Measurements from ENCODE around the gene PLEKHA8. TPM values are rescaled to one million over a fixed set of nuclear protein-coding genes. Genes with fewer than 3 reads are reported as not detected.

PLEKHA8 gene
- total and polyA plus RNA-seq, 2 of the 8 experiments (the other 6 are each of a cell fraction or from before 2014, with no cell fraction given) = 10.7 to 44.0 TPM

DNA sequence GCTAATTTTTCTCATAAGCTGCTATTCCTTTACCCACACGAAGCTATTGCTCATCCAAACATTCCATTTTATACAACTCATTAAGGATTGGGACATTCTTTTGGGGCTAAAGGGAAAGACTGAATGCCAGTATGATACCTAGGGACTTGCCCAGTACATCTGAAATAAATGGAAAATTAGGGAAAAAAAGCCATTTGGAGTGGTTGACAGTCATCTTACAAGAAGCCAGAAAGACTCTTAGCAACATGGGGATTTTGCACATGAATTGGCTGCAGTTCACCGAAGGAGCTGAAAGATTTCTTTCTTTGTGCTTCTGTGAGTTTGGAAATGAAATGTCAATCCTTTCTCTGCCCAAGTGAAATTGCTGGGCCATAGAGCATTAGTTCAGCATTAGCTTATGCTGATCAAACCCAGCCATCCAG, 63.3 kb downstream of the PLEKHA8 start (continued):
- TF ChIP-seq, protein P1, sequence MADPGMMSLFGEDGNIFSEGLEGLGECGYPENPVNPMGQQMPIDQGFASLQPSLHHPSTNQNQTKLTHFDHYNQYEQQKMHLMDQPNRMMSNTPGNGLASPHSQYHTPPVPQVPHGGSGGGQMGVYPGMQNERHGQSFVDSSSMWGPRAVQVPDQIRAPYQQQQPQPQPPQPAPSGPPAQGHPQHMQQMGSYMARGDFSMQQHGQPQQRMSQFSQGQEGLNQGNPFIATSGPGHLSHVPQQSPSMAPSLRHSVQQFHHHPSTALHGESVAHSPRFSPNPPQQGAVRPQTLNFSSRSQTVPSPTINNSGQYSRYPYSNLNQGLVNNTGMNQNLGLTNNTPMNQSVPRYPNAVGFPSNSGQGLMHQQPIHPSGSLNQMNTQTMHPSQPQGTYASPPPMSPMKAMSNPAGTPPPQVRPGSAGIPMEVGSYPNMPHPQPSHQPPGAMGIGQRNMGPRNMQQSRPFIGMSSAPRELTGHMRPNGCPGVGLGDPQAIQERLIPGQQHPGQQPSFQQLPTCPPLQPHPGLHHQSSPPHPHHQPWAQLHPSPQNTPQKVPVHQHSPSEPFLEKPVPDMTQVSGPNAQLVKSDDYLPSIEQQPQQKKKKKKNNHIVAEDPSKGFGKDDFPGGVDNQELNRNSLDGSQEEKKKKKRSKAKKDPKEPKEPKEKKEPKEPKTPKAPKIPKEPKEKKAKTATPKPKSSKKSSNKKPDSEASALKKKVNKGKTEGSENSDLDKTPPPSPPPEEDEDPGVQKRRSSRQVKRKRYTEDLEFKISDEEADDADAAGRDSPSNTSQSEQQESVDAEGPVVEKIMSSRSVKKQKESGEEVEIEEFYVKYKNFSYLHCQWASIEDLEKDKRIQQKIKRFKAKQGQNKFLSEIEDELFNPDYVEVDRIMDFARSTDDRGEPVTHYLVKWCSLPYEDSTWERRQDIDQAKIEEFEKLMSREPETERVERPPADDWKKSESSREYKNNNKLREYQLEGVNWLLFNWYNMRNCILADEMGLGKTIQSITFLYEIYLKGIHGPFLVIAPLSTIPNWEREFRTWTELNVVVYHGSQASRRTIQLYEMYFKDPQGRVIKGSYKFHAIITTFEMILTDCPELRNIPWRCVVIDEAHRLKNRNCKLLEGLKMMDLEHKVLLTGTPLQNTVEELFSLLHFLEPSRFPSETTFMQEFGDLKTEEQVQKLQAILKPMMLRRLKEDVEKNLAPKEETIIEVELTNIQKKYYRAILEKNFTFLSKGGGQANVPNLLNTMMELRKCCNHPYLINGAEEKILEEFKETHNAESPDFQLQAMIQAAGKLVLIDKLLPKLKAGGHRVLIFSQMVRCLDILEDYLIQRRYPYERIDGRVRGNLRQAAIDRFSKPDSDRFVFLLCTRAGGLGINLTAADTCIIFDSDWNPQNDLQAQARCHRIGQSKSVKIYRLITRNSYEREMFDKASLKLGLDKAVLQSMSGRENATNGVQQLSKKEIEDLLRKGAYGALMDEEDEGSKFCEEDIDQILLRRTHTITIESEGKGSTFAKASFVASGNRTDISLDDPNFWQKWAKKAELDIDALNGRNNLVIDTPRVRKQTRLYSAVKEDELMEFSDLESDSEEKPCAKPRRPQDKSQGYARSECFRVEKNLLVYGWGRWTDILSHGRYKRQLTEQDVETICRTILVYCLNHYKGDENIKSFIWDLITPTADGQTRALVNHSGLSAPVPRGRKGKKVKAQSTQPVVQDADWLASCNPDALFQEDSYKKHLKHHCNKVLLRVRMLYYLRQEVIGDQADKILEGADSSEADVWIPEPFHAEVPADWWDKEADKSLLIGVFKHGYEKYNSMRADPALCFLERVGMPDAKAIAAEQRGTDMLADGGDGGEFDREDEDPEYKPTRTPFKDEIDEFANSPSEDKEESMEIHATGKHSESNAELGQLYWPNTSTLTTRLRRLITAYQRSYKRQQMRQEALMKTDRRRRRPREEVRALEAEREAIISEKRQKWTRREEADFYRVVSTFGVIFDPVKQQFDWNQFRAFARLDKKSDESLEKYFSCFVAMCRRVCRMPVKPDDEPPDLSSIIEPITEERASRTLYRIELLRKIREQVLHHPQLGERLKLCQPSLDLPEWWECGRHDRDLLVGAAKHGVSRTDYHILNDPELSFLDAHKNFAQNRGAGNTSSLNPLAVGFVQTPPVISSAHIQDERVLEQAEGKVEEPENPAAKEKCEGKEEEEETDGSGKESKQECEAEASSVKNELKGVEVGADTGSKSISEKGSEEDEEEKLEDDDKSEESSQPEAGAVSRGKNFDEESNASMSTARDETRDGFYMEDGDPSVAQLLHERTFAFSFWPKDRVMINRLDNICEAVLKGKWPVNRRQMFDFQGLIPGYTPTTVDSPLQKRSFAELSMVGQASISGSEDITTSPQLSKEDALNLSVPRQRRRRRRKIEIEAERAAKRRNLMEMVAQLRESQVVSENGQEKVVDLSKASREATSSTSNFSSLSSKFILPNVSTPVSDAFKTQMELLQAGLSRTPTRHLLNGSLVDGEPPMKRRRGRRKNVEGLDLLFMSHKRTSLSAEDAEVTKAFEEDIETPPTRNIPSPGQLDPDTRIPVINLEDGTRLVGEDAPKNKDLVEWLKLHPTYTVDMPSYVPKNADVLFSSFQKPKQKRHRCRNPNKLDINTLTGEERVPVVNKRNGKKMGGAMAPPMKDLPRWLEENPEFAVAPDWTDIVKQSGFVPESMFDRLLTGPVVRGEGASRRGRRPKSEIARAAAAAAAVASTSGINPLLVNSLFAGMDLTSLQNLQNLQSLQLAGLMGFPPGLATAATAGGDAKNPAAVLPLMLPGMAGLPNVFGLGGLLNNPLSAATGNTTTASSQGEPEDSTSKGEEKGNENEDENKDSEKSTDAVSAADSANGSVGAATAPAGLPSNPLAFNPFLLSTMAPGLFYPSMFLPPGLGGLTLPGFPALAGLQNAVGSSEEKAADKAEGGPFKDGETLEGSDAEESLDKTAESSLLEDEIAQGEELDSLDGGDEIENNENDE (IDR thresholded peaks at IDR 0.05; ENCODE audit: insufficient replicate concordance, low read length) = no peak
- no peak for TF ChIP-seq SP2 (IDR thresholded peaks at IDR 0.05; ENCODE audit: low read length)
- TF ChIP-seq, protein P2, sequence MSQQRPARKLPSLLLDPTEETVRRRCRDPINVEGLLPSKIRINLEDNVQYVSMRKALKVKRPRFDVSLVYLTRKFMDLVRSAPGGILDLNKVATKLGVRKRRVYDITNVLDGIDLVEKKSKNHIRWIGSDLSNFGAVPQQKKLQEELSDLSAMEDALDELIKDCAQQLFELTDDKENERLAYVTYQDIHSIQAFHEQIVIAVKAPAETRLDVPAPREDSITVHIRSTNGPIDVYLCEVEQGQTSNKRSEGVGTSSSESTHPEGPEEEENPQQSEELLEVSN (IDR thresholded peaks at IDR 0.05) = no peak
- TF ChIP-seq GTF2F1 (IDR thresholded peaks at IDR 0.05; ENCODE audit: borderline replicate concordance, low read depth, low read length) = no peak
- TF ChIP-seq POLR2AphosphoS5 (IDR thresholded peaks at IDR 0.05; ENCODE audit: low read depth, low read length) = no peak
- TF ChIP-seq MAFK (IDR thresholded peaks at IDR 0.05; ENCODE audit: low read depth, low read length) = no peak
- no peak for TF ChIP-seq CREB1 (IDR thresholded peaks at IDR 0.05)
- TF ChIP-seq NRF1 (IDR thresholded peaks at IDR 0.05; ENCODE audit: low read depth, low read length) = no peak
- TF ChIP-seq HDAC6 (IDR thresholded peaks at IDR 0.05; ENCODE audit: low read depth, low read length) = no peak
- no peak for TF ChIP-seq CHD1 (IDR thresholded peaks at IDR 0.05; ENCODE audit: low read depth, low read length)
- TF ChIP-seq BACH1 (IDR thresholded peaks at IDR 0.05; ENCODE audit: low read length) = no peak
- no peak for TF ChIP-seq TAF1 (IDR thresholded peaks at IDR 0.05; ENCODE audit: low read depth, low read length)
- TF ChIP-seq ASH2L (IDR thresholded peaks at IDR 0.05; ENCODE audit: low read length) = no peak
- no peak for TF ChIP-seq SIRT6 (IDR thresholded peaks at IDR 0.05; ENCODE audit: low read length)
